ENCODE data around the gene FBXO38.

- TF ChIP-seq CEBPB (IDR thresholded peaks at IDR 0.05) (no peak), REST (IDR thresholded peaks at IDR 0.05; ENCODE audit: low read depth) (no peak), RAD21 (IDR thresholded peaks at IDR 0.05; ENCODE audit: low read depth) (no peak), NFIC (IDR thresholded peaks at IDR 0.05) (no peak), TEAD4 (IDR thresholded peaks at IDR 0.05) (no peak), EGR1 (IDR thresholded peaks at IDR 0.05) (no peak), EP300 (IDR thresholded peaks at IDR 0.05; ENCODE audit: borderline replicate concordance) (no peak)
Observed at GRCh38 chr5:148458036-148458888, 74.5 kb downstream of the FBXO38 start.

All from Ishikawa (cell line).